Natural killer cell (primary cell): Measurements from ENCODE around the gene CYP20A1. TPM values are rescaled to one million over a fixed set of nuclear protein-coding genes. Genes with fewer than 3 reads are reported as not detected.

Experiments used
- ATAC-seq, 3 donors: fragments of 150-1000 bp in 2 of 3; fragments of 200-7000 bp in 1 of 3; cut with Tn5 transposase; 1 replicate in 1 of 3; 2 replicates in 2 of 3; pipeline ENCODE4 v1.10.0; 2021; ENCODE audit warnings: mild to moderate bottlenecking in 2 of 3, moderate library complexity in 2 of 3
- DNase-seq, 2 donors: peaks; one replicate each; pipeline versions ENCODE4 v3.0.0 to v3.0.0-alpha.2; 2013 to 2021; ENCODE audit warnings: mixed read lengths in 1 of 2
- H3K27ac ChIP-seq: one replicate; pipeline ENCODE4 v1.5.1; 2013; ENCODE audit warnings: mild to moderate bottlenecking, low read length
- H3K27me3 ChIP-seq: one replicate; pipeline ENCODE4 v1.6.1; 2013; ENCODE audit warnings: low read length; ENCODE audit not compliant: control insufficient read depth, insufficient read depth
- H3K36me3 ChIP-seq: one replicate; pipeline ENCODE4 v1.6.1; 2013; ENCODE audit warnings: low read length; ENCODE audit not compliant: control insufficient read depth, insufficient read depth
- H3K4me1 ChIP-seq: one replicate; pipeline ENCODE4 v1.6.1; 2013; ENCODE audit warnings: low read length; ENCODE audit not compliant: control insufficient read depth, insufficient read depth
- H3K4me3 ChIP-seq: one replicate; pipeline ENCODE4 v1.5.1; 2013; ENCODE audit warnings: low read length
- H3K9me3 ChIP-seq: one replicate; pipeline ENCODE4 v1.6.1; 2013; ENCODE audit warnings: low read length; ENCODE audit not compliant: control insufficient read depth, insufficient read depth
- H3K27ac Mint-ChIP-seq, 2 donors: one replicate each; pipeline ENCODE4 v1.8.0; 2022; ENCODE audit warnings: mild to moderate bottlenecking in 2 of 2, mixed read lengths in 2 of 2, moderate library complexity in 1 of 2
- H3K27me3 Mint-ChIP-seq, 2 donors: one replicate each; pipeline ENCODE4 v1.8.0; 2022; ENCODE audit warnings: low read depth in 2 of 2, mixed read lengths in 2 of 2
- H3K36me3 Mint-ChIP-seq: one replicate; pipeline ENCODE4 v1.8.0; 2022; ENCODE audit warnings: mixed read lengths
- H3K4me1 Mint-ChIP-seq, 2 donors: one replicate each; pipeline ENCODE4 v1.8.0; 2022; ENCODE audit warnings: mixed read lengths in 2 of 2
- H3K4me3 Mint-ChIP-seq: one replicate; pipeline ENCODE4 v1.8.0; 2022; ENCODE audit warnings: mild to moderate bottlenecking, moderate library complexity, mixed read lengths
- H3K9me3 Mint-ChIP-seq, 2 donors: one replicate each; pipeline ENCODE4 v1.8.0; 2022; ENCODE audit warnings: mixed read lengths in 2 of 2
- WGBS: methylation state at CpG from one replicate; pipeline ENCODE4 v1.1.7; 2013; ENCODE audit warnings: missing lambda C conversion rate; ENCODE audit not compliant: insufficient coverage; 5-methylcytosine and 5-hydroxymethylcytosine counted together
- intact Hi-C: fragments of 100-400 bp; cut with micrococcal nuclease; formaldehyde crosslinking; loops from one replicate; pipeline ENCODE4 v1.14.2; 2022
- total RNA-seq, 4 donors: library from RNA; stranded (reverse); fragments of 120-200 nt in 1 of 4; gene quantifications; one replicate each; pipeline versions ENCODE4 v1.2.3 to v1.2.4, GENCODE V29; 2013 to 2022
- TF ChIP-seq, protein P1 (sequence below): fragments of 200-600 bp; IDR thresholded peaks from one replicate; pipeline ENCODE4 v1.8.0; 2022; ENCODE audit warnings: antibody characterized with exemption

The CYP20A1 gene
- total RNA-seq, 3 donors from 2014 or later (not counting 1 experiment from before 2014, with no cell fraction given): 19.8 to 31.9 (median 30.7) TPM

DNA sequence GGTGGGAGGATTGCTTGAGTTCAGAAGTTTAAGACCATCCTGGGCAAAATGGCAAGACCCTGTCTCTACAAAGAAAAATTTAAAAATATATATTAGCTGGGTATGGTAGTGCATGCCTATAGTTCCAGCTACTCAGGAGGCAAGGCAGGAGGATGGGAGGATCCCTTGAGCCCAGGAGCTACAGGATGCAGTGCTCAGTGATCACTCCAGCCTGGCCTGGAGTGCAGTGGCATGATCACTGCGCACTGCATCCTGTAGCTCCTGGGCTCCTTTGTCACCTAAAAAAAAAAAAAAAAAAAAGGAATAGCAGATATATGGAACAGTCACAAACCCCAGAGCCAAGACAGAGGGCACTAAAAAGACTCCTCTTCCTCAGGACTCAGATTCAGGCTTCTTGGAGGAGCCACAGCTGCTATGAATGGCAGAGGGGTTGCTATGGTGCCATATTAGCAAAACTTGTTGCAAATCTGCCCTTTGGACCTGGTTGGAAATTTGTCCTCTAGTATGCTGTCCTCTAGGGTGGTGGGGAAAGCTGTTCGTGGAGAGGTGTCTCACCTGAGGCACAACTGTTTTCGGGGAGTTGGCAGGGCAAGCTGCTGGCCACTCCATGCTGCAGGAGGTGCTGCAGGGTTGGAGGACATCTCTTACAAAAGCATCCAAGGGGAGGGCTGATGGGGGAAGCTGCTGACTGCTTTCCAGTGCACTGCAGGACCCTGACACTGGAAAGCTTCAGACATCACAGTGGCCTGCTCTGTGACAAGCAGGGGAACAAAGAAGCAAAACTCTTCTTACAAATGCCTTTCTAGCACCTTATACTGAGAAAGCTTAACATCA is 22.7 kb downstream of the CYP20A1 start:
- DNase-seq (no peak), ATAC-seq (no peak)
- TF ChIP-seq, protein P1, sequence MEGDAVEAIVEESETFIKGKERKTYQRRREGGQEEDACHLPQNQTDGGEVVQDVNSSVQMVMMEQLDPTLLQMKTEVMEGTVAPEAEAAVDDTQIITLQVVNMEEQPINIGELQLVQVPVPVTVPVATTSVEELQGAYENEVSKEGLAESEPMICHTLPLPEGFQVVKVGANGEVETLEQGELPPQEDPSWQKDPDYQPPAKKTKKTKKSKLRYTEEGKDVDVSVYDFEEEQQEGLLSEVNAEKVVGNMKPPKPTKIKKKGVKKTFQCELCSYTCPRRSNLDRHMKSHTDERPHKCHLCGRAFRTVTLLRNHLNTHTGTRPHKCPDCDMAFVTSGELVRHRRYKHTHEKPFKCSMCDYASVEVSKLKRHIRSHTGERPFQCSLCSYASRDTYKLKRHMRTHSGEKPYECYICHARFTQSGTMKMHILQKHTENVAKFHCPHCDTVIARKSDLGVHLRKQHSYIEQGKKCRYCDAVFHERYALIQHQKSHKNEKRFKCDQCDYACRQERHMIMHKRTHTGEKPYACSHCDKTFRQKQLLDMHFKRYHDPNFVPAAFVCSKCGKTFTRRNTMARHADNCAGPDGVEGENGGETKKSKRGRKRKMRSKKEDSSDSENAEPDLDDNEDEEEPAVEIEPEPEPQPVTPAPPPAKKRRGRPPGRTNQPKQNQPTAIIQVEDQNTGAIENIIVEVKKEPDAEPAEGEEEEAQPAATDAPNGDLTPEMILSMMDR: no peak
- no peaks in the 10 kb centered on the region for H3K27me3 ChIP-seq
- no peak overlapping the region for H3K27ac ChIP-seq
- 97% methylated on average over 3 of the region's 3 CpGs for WGBS
- no peaks in the 10 kb centered on the region for H3K9me3 ChIP-seq
- peaks cover 20% of the 10 kb centered on the region in 2 donors for H3K4me1 Mint-ChIP-seq
- H3K36me3 ChIP-seq: peaks cover 21% of the 10 kb centered on the region
- H3K4me3 ChIP-seq: no peak overlapping the region
- H3K9me3 Mint-ChIP-seq: no peaks in the 10 kb centered on the region
- H3K27me3 Mint-ChIP-seq: no peaks in the 10 kb centered on the region
- H3K4me1 ChIP-seq: no peaks in the 10 kb centered on the region
- H3K27ac Mint-ChIP-seq: peak overlapping the region in 1 of 2 donors; percentile 49
- intact Hi-C loops: no loop called here
- H3K36me3 Mint-ChIP-seq: peaks cover 8% of the 10 kb centered on the region
- no peak overlapping the region for H3K4me3 Mint-ChIP-seq

- Mint-ChIP-seq H3K4me3 (no peak overlapping the region), H3K27me3 (no peaks in the 10 kb centered on the region), H3K4me1 (peaks cover 0 to 5% of the 10 kb centered on the region in 2 donors), H3K36me3 (no peaks in the 10 kb centered on the region), H3K9me3 (no peaks in the 10 kb centered on the region), H3K27ac (no peak overlapping the region)
- ATAC-seq (no peak), DNase-seq (no peak)
- Histone ChIP-seq H3K4me1 (no peaks in the 10 kb centered on the region), H3K27ac (no peak overlapping the region), H3K27me3 (no peaks in the 10 kb centered on the region), H3K4me3 (no peak overlapping the region), H3K9me3 (no peaks in the 10 kb centered on the region), H3K36me3 (peaks cover 54% of the 10 kb centered on the region)
- TF ChIP-seq, protein P1: no peak
- intact Hi-C loops: no loop called here
These were observed 40.5 kb downstream of the CYP20A1 start for GRCh38 chr2:203279288-203279687.

GRCh38 chr2:203280428-203281064 is 41.7 kb downstream of the CYP20A1 start:
- 91% methylated on average over 4 of the region's 6 CpGs for WGBS

More at GRCh38 chr2:203280428-203281064, 41.7 kb downstream of the CYP20A1 start:
- no peaks in the 10 kb centered on the region for H3K27me3 Mint-ChIP-seq
- no peaks in the 10 kb centered on the region for H3K9me3 Mint-ChIP-seq
- Histone ChIP-seq H3K27ac (no peak overlapping the region), H3K9me3 (no peaks in the 10 kb centered on the region), H3K27me3 (no peaks in the 10 kb centered on the region), H3K4me1 (no peaks in the 10 kb centered on the region), H3K36me3 (peaks cover 55% of the 10 kb centered on the region), H3K4me3 (no peak overlapping the region)
- DNase-seq (no peak), ATAC-seq (no peak)
- TF ChIP-seq, protein P1: no peak
- no peaks in the 10 kb centered on the region for H3K36me3 Mint-ChIP-seq
- peaks cover 0 to 5% of the 10 kb centered on the region in 2 donors for H3K4me1 Mint-ChIP-seq
- intact Hi-C loops: no loop called here
- H3K27ac Mint-ChIP-seq: no peak overlapping the region
- H3K4me3 Mint-ChIP-seq: no peak overlapping the region
